GM13977 (cell line): ENCODE results near the gene PPAN.

Experiments
- DNase-seq: peaks from one replicate; pipeline ENCODE4 v3.0.0; 2012; ENCODE audit warnings: low spot score
- CTCF ChIP-seq: IDR thresholded peaks from 2 replicates; pipeline ENCODE4 v1.5.1; 2012; ENCODE audit warnings: mild to moderate bottlenecking, control low read depth; ENCODE audit not compliant: insufficient read depth; ENCODE audit errors: extremely low read depth, missing control alignments
- in situ Hi-C: fragments of 300-500 bp; cut with MboI; formaldehyde crosslinking; loops from one replicate; pipeline ENCODE4 v1.12.0; 2022; ENCODE audit warnings: low sequenced_read_pairs, low pct_unique_long_range_greater_than_20kb, mixed read lengths, inconsistent platforms; ENCODE audit not compliant: unreplicated experiment

The PPAN gene

GRCh38 chr19:10109528-10109927 lies 3.4 kb downstream of the PPAN start:
- no peak for DNase-seq
- in situ Hi-C loops: no loop called here

DNA sequence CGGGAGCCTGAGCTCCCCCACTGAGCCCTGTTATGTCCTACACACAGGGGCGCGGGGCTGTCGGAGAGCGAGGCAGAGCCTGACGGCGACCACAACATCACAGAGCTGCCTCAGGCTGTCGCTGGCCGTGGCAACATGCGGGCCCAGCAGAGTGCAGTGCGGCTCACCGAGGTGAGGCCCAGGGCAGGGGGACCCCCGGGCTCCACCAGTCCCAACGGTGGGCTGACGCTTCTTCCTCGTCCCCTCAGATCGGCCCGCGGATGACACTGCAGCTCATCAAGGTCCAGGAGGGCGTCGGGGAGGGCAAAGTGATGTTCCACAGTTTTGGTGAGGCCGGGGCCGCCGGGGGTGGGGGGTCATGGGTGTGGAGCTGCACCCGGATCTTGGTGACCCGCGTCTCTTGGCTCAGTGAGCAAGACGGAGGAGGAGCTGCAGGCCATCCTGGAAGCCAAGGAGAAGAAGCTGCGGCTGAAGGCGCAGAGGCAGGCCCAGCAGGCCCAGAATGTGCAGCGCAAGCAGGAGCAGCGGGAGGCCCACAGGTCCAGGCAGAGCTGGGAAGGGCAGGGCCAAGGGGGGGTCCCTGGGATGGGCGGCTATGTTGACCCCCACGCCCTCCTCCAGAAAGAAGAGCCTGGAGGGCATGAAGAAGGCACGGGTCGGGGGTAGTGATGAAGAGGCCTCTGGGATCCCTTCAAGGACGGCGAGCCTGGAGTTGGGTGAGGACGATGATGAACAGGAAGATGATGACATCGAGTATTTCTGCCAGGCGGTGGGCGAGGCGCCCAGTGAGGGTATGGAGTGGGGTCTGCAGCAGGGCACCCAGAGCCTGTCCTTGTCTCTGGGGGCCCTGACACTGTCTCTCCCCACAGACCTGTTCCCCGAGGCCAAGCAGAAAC lies 4.2 kb downstream of the PPAN start:
- TF ChIP-seq CTCF: no peak
- in situ Hi-C loops: no loop called here
- no peak for DNase-seq

More at GRCh38 chr19:10109528-10109927, 3.4 kb downstream of the PPAN start:
- TF ChIP-seq CTCF: no peak

- TF ChIP-seq CTCF: no peak
- in situ Hi-C loops: no loop called here
- DNase-seq: no peak
These were observed 4.8 kb downstream of the PPAN start for GRCh38 chr19:10110972-10111317.

GRCh38 chr19:10111405-10111811 lies 5.2 kb downstream of the PPAN start, which contains the start of gene P2RY11:
P2RY11 (plus strand) TSS chr19:10111693; CDS start chr19:10111722, 29 bp downstream.
- in situ Hi-C loops: no loop called here
- no peak for TF ChIP-seq CTCF
- DNase-seq: peak; percentile 54

DNA sequence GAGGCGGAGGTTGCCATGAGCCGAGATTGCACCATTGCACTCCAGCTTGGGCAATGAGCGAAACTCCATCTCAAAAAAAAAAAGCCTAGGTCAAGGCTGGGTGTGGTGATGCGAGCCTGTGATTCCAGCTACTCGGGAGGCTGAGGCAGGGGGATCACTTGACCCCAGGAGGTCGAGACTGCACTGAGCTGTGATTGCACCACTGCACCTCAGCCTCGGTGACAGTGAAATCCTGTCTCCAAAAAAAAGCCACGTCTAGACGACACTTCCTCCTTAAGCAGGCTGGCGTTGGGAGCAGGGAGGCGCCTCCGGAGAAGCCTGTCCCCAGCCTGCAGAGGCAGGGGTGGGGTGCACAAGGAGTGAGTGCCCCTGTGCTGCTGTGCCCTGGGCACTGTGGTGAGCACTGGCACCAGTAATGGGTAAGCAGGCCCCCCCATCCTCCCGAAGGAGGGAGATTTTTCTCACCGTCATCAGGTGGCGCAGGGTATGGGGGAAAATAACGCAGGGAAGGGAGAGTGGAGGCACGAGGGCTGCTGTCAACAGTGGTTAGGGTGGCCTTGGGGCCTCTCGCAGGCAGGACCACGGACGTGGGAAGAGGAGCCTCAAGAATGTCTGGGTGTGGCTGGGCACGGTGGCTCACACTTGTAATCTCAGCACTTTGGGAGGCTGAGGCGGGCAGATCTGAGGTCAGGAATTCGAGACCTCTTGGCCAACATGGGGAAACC lies 6.0 kb downstream of the PPAN start:
- no peak for TF ChIP-seq CTCF
- no peak for DNase-seq
- in situ Hi-C loops: no loop called here

DNA sequence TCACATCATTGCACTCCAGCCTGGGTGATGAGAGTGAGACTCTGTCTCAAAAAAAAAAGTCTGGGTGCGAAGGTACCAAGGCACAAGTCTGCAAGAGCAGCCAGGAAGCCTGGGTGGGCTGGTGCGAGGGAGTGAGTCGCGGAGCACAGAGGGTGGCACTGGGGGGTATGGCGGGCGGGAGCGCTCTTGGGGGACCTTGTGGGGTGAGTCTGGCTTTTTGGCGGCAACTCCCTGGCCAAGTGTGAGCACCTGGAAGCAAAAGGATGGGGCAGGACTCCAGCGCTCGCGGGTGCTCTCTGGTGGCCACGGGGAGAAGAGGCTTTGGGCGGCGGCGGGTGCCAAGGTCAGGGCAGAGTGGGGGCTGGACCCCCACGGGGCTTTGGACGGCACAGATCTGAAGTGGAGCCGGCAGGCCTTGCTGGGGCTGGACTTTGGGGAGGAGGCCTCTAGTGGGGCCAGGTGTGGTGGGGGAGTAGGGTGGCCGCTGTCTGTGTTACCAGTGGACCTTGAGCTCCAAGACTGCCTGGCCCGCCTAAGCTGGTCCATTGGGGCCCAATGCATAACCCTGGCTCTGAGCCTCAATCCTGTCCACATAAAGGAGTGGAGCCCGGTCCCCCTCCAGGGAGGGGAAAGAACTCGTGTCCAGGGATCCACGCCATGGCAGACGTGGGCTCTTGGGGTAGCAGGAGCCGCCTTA lies 6.9 kb downstream of the PPAN start:
- TF ChIP-seq CTCF: peak; percentile 84
- peak; percentile 68 for DNase-seq
- in situ Hi-C loops: no loop called here
